Measurements from ENCODE around the gene OR2T4.

- TF ChIP-seq, protein P1, sequence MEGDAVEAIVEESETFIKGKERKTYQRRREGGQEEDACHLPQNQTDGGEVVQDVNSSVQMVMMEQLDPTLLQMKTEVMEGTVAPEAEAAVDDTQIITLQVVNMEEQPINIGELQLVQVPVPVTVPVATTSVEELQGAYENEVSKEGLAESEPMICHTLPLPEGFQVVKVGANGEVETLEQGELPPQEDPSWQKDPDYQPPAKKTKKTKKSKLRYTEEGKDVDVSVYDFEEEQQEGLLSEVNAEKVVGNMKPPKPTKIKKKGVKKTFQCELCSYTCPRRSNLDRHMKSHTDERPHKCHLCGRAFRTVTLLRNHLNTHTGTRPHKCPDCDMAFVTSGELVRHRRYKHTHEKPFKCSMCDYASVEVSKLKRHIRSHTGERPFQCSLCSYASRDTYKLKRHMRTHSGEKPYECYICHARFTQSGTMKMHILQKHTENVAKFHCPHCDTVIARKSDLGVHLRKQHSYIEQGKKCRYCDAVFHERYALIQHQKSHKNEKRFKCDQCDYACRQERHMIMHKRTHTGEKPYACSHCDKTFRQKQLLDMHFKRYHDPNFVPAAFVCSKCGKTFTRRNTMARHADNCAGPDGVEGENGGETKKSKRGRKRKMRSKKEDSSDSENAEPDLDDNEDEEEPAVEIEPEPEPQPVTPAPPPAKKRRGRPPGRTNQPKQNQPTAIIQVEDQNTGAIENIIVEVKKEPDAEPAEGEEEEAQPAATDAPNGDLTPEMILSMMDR (optimal IDR thresholded peaks at IDR 0.05 in 1 of 3, IDR thresholded peaks at IDR 0.05 in 1 of 3, conservative IDR thresholded peaks at IDR 0.05 in 1 of 3; ENCODE audit: extremely low read depth in 1 of 3, insufficient read depth in 2 of 3, low read length in 3 of 3): no peak
- no peak for TF ChIP-seq EZH2 (IDR thresholded peaks at IDR 0.05; ENCODE audit: low read length)
These were observed 42.6 kb downstream of the OR2T4 start for GRCh38 chr1:248404024-248404423.
